ENCODE data around the gene TBX1. TPM values are rescaled to one million over a fixed set of nuclear protein-coding genes. Genes with fewer than 3 reads are reported as not detected.

The TBX1 gene
- total RNA-seq, 1 donor: 0.43 TPM

- no peak overlapping the region for H3K4me3 ChIP-seq (ENCODE audit: low read depth, low read length)
- no peak for TF ChIP-seq CTCF (IDR thresholded peaks at IDR 0.05; ENCODE audit: insufficient read depth, low read depth, low read length)
- DNase-seq (ENCODE audit: low read depth): no peak
These were observed 42.5 kb downstream of the TBX1 start for GRCh38 chr22:19802894-19803735.

- no peak overlapping the region for H3K4me3 ChIP-seq (ENCODE audit: low read depth, low read length)
- no peak for DNase-seq (ENCODE audit: low read depth)
- no peak for TF ChIP-seq CTCF (IDR thresholded peaks at IDR 0.05; ENCODE audit: insufficient read depth, low read depth, low read length)
These were observed 43.2 kb downstream of the TBX1 start for GRCh38 chr22:19803736-19804267.

- no peak overlapping the region for H3K4me3 ChIP-seq (ENCODE audit: low read depth, low read length)
- no peak for DNase-seq (ENCODE audit: low read depth)
- TF ChIP-seq CTCF (IDR thresholded peaks at IDR 0.05; ENCODE audit: insufficient read depth, low read depth, low read length): no peak
These were observed 45.2 kb downstream of the TBX1 start for GRCh38 chr22:19805821-19806212.

- no peak for TF ChIP-seq CTCF (IDR thresholded peaks at IDR 0.05; ENCODE audit: insufficient read depth, low read depth, low read length)
- no peak for DNase-seq (ENCODE audit: low read depth)
- H3K4me3 ChIP-seq (ENCODE audit: low read depth, low read length): no peak overlapping the region
These were observed 45.9 kb downstream of the TBX1 start for GRCh38 chr22:19806213-19807160.

GRCh38 chr22:19807161-19807913, 46.8 kb downstream of the TBX1 start:
- H3K4me3 ChIP-seq (ENCODE audit: low read depth, low read length): no peak overlapping the region
- DNase-seq (ENCODE audit: low read depth): no peak
- TF ChIP-seq CTCF (IDR thresholded peaks at IDR 0.05; ENCODE audit: insufficient read depth, low read depth, low read length): no peak
